HCEC 1CT (cell line): ENCODE measurements around the gene PLXND1.
A peak's percentile ranks its signal among the peaks of the same experiment; 100 is the strongest.
"Not testable (repeated sequence)": the region's sequence is repeated elsewhere in the genome, so short reads cannot be mapped to it uniquely, and the experiment has no call there.

Source experiments
- DNase-seq: peaks from one replicate; pipeline ENCODE4 v3.0.0-alpha.2; 2017

PLXND1 gene

DNA sequence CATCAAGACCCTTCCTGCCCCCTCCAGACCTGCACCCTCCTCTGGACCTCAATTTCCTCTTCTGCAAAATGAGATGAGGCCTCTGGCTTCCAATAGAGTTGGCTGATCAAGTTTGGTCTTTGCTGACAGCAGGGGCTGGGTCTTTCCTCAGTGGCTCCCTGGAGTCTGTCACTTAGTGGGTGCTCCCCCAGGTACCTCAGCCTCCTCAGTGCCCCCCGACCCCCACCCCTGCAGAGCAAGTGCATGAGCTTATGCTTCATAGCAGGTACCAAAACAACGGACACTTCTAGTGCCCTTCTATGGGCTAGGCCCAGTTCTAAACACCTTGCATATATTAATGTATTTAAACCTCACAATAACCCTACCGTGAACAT, 6.9 kb upstream of the PLXND1 start:
- DNase-seq = no peak

- no peak for DNase-seq
Measured at GRCh38 chr3:129612534-129613366, 6.3 kb upstream of the PLXND1 start.

- DNase-seq = no peak
Measured at GRCh38 chr3:129611812-129612533, 5.5 kb upstream of the PLXND1 start.

- no peak for DNase-seq
Measured at GRCh38 chr3:129611446-129611800, 4.9 kb upstream of the PLXND1 start.

DNA sequence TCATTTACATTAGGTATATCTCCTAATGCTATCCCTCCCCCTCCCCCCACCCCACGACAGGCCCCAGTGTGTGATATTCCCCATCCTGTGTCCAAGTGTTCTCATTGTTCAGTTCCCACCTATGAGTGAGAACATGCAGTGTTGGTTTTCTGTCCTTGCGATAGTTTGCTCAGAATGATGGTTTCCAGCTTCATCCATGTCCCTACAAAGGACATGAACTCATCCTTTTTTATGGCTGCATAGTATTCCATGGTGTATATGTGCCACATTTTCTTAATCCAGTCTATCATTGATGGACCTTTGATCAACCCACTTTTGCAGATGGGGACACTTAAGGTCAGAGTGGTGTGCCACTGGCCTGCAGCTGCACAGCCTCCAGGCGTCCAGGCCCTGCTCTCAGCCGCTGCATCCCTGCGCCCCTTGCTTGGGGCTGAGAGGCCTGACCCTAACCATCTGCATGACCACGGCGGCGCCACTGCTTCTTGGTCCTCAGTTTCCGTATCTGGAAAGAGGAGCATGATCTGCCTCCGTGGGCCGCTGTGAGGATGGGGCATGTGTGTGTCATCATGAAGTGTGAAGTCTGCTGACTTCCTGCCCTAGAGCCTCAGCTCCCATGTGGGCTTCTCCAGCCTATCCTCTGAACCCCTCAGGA, 4.4 kb upstream of the PLXND1 start:
- not testable (repeated sequence) for DNase-seq

DNA sequence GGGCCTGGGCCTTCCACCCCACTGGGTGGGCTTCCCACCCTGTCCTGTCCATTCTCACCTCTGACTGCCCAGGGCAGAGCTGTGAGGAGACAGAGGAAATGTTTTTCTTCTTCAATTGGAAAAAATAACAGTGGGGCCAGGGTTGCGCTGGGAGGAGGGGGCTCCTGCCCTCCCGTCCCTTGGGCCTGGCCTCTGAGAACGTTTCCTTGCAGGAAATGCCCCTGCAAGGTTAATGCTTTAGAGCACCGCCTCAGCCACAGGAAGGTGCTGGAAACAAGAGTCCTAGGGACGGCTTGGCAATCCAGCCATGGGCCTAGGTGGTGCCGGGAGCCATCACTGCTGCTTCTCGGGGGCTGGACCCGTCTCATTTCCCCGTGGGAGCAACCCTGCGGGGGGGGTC, 3.8 kb upstream of the PLXND1 start:
- DNase-seq = no peak

DNA sequence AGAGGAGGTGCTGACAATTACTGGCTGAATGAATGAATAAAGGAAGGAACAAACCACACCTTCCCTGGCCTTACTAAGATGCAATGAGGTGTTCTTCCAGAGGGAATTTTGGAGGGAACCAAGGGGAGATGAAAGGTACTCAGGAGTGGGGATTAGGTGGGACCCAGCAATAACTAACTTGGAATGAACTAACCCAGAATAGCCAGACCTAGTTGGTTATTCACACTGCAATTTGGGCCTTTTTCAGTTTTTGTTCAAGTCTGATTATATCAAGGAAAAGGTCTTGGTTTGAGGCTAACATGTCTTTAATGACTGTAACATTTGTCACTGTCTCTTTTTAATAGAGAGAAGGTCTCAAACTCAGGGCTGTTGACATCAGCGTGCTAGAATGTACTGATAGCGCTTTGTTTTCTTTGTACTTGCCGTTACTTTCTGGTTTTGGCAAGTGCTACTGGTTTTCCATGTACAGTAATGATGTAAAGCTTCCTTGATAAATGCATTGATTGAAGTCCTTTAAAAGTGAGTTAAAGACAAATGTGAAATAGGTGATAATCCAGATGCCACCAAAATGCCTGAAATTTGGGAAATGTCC, 3.2 kb upstream of the PLXND1 start:
- no peak for DNase-seq

- no peak for DNase-seq
Measured at GRCh38 chr3:129608936-129609590, 2.6 kb upstream of the PLXND1 start.

- DNase-seq = peak; percentile 52
Measured at GRCh38 chr3:129608087-129608935, 1.8 kb upstream of the PLXND1 start.

GRCh38 chr3:129607391-129608068, 1.1 kb upstream of the PLXND1 start:
- no peak for DNase-seq

- DNase-seq = no peak
Measured at GRCh38 chr3:129605922-129606635, 397 bp downstream of the PLXND1 start.

DNA sequence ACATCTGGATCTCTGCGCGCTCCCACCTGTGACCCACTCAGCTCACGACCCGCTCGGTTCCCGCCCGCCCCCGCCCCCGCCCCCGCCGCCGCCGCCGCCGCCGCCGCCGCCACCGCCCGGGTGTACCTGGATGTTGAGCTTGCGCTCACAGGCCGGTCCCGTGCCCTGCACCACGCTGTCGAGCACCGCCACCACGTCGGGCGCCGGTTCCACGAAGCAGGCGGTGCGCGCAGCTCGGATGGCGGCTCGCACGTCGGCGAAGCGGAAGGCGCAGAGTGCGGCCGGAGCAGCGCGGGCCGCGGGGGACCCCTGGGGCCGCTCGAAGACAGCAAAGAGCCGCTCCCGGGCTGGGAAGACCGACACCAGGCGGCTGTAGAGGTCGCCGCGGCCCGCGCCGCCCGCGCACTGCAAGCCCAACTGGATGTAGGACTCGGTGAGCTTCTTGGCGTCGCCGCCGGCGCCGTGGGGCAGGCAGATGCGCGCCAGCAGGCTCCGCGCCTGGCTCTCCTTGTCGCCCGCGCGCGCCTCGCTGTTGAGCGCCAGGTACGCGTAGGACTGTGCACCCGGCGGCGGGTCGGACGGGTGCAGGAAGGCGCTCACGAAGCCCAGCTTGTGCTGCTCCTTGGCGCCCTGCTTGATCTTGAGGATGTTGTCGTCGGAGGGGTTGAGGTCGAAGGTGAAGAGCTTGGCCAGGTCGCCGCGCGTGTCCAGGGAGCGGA, 1.1 kb downstream of the PLXND1 start:
- peak; percentile 31 for DNase-seq

- no peak for DNase-seq
Measured at GRCh38 chr3:129604767-129605166, 1.7 kb downstream of the PLXND1 start.

DNA sequence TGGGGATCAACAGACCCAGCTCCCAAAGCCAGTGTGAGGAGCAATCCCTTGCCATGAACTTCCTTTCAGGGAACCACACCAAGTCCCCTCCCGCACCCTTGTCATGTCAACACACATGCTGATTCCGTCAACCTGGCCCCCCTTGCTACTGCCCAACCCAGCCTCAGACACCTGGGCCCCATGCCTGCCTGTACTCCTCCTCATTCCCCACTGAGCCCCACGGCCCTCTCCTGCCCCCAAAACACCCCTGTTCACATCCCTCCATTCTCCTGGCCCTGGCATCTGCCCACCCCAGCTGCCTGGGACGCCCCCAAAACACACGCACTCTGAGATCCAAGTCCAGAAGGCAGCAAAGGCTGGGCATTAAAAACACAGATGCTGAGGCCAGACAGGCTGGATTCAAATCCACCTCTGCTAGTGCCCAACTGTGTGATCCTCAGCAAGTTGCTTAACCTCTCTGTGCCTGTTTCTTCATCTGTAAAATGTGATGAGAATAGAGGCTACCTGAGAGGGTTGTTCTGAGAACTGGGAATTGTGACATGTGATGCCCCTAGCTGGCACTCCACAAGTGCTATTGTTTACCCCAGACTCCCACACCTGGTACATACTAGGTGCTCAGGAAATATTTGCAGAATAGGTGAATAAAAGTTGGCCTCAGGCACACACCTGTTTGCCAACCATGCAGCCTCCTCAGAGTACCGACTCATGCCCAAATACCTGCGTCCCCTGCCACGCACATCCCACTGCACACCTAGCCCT, 2.3 kb downstream of the PLXND1 start:
- DNase-seq = no peak

DNA sequence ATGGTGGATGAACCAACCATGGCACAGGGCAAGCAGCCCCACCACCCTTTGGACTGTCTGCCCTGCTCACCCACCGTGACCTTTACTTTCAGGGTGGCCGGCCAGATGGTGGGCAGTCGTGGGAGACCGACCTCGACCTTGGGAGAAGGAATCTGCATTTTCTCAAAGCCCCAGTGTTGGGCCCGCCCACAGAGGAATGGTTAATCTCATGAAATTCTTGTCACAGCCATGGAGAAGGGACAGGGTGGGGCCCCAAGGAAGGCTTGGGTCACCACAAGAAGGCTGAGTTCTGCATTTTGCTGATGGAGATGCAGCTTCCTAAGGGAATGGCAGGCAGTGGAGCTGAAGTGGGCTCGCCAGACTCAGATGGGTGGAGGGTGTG, 2.9 kb downstream of the PLXND1 start:
- DNase-seq = no peak

GRCh38 chr3:129602730-129603560, 3.5 kb downstream of the PLXND1 start:
- peak; percentile 75 for DNase-seq

GRCh38 chr3:129602309-129602708, 4.2 kb downstream of the PLXND1 start:
- DNase-seq = no peak

DNA sequence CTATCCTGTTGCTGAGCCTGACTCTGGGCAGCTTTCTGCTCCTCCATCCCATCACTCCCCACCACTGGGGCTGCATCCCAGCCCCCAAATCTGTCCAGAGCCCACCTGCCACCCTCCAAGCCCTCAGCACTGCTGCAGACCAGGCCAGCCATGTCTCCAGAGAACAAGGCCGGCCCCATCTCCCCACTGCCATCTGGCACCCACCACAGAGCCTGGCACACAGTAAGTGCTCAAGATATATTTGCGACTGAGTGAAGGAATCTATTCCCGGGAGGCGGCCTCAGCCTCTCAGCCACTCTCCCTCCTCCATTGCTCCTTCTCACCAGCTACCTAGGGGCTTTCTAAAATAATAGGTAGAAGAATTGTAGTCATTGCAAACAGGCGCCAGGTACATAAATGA, 4.8 kb downstream of the PLXND1 start:
- no peak for DNase-seq
